RWPE2 (cell line): ENCODE measurements around the gene CEP85L.

ENCODE experiments used
- ATAC-seq: fragments of 200-7000 bp; cut with Tn5 transposase; 3 replicates; pipeline ENCODE4 v1.9.1; 2021; ENCODE audit warnings: low read depth
- DNase-seq: peaks from one replicate; pipeline ENCODE4 v3.0.0-alpha.2; 2020; ENCODE audit warnings: low spot score
- H3K27ac ChIP-seq: fragments of 450-650 bp; 2 replicates; pipeline ENCODE4 v1.5.1; 2017; ENCODE audit warnings: mild to moderate bottlenecking; ENCODE audit not compliant: poor library complexity, severe bottlenecking
- H3K27me3 ChIP-seq: fragments of 250-450 bp; sonication (Bioruptor Pico); 2 replicates; pipeline ENCODE4 v1.5.1; 2021; ENCODE audit warnings: mild to moderate bottlenecking, moderate library complexity; ENCODE audit not compliant: insufficient read depth, poor library complexity, severe bottlenecking
- H3K36me3 ChIP-seq: fragments of 250-450 bp; sonication (Bioruptor Pico); 2 replicates; pipeline ENCODE4 v1.5.1; 2020; ENCODE audit warnings: low read depth, mild to moderate bottlenecking, moderate library complexity
- H3K4me1 ChIP-seq: fragments of 250-450 bp; sonication (Bioruptor Pico); 2 replicates; pipeline ENCODE4 v1.5.1; 2021; ENCODE audit warnings: mild to moderate bottlenecking, moderate library complexity; ENCODE audit not compliant: insufficient read depth, poor library complexity, severe bottlenecking
- H3K4me3 ChIP-seq: fragments of 250-450 bp; sonication (Bioruptor Pico); 2 replicates; pipeline ENCODE4 v1.5.1; 2021; ENCODE audit warnings: mild to moderate bottlenecking, moderate library complexity; ENCODE audit not compliant: severe bottlenecking
- H3K9me3 ChIP-seq: fragments of 250-450 bp; sonication (Bioruptor Pico); 2 replicates; pipeline ENCODE4 v1.5.1; 2021; ENCODE audit warnings: mild to moderate bottlenecking, moderate library complexity; ENCODE audit not compliant: severe bottlenecking
- TF ChIP-seq, protein P1 (sequence below): fragments of 450-650 bp; IDR thresholded peaks from one replicate; pipeline ENCODE4 v1.5.1; 2017; ENCODE audit warnings: mild to moderate bottlenecking, moderate library complexity; ENCODE audit not compliant: poor library complexity, severe bottlenecking

Gene CEP85L

DNA sequence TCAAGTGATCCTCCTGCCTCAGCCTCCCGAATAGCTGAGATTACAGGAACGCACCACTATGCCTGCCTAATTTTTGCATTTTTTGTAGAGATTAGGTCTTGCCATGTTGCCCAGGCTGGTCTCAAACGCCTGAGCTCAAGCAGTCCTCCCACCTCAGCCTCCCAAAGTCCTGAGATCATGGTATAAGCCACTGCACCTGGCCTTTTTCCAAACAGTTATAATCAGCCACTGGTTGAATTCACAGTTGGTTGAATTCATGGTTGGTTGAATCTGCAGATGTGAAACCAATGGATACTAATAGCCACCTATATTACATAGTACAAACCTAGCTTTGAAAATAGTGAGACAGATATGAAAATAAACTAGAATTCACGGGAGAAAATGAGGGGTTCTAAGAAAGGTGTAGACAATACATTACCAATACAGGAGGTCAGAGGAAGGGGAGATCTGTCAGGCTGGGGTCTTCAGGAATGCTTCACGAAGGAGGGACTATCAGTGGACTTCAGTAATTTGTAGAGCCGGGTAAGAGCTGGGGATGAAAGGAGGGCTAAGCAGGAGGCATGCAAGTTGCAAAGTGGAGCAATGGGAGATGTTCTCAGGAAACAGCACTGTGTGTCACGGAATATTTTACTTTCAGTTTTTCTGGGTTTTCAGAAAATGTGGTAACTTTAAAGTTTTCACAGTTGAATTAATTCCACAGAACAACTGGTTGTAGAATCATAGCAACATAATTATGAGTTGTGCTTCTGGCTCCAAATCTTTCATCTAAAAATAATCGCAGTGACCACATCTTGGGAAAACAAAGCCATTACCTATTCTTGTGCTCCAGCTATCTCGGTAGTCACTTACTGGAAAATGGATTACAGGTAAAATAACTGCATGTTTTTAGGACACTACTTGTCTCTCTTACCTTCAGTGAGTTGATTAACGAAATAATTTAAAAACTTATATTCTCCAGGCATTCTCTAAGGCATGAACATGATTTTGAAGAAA is 12.9 kb upstream of the CEP85L start:
- H3K36me3 ChIP-seq = no peaks in the 10 kb centered on the region
- no peak overlapping the region for H3K4me3 ChIP-seq
- DNase-seq (no peak), ATAC-seq (no peak)
- H3K27ac ChIP-seq = no peak overlapping the region
- H3K9me3 ChIP-seq = no peaks in the 10 kb centered on the region
- TF ChIP-seq, protein P1, sequence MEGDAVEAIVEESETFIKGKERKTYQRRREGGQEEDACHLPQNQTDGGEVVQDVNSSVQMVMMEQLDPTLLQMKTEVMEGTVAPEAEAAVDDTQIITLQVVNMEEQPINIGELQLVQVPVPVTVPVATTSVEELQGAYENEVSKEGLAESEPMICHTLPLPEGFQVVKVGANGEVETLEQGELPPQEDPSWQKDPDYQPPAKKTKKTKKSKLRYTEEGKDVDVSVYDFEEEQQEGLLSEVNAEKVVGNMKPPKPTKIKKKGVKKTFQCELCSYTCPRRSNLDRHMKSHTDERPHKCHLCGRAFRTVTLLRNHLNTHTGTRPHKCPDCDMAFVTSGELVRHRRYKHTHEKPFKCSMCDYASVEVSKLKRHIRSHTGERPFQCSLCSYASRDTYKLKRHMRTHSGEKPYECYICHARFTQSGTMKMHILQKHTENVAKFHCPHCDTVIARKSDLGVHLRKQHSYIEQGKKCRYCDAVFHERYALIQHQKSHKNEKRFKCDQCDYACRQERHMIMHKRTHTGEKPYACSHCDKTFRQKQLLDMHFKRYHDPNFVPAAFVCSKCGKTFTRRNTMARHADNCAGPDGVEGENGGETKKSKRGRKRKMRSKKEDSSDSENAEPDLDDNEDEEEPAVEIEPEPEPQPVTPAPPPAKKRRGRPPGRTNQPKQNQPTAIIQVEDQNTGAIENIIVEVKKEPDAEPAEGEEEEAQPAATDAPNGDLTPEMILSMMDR = no peak
- H3K4me1 ChIP-seq = no peaks in the 10 kb centered on the region
- no peaks in the 10 kb centered on the region for H3K27me3 ChIP-seq

GRCh38 chr6:118661831-118662230 is 10.4 kb upstream of the CEP85L start:
- ATAC-seq = no peak
- H3K27me3 ChIP-seq = no peaks in the 10 kb centered on the region
- H3K9me3 ChIP-seq = no peaks in the 10 kb centered on the region
- no peaks in the 10 kb centered on the region for H3K4me1 ChIP-seq
- DNase-seq = no peak
- H3K4me3 ChIP-seq = no peak overlapping the region
- no peaks in the 10 kb centered on the region for H3K36me3 ChIP-seq
- no peak overlapping the region for H3K27ac ChIP-seq
- TF ChIP-seq, protein P1 = no peak

GRCh38 chr6:118660218-118660569 is 8.8 kb upstream of the CEP85L start:
- no peak for ATAC-seq
- Histone ChIP-seq H3K4me1 (no peaks in the 10 kb centered on the region), H3K9me3 (no peaks in the 10 kb centered on the region), H3K4me3 (no peak overlapping the region), H3K36me3 (no peaks in the 10 kb centered on the region), H3K27me3 (no peaks in the 10 kb centered on the region), H3K27ac (no peak overlapping the region)
- DNase-seq = no peak
- TF ChIP-seq, protein P1 = no peak

GRCh38 chr6:118659513-118660217 is 8.3 kb upstream of the CEP85L start:
- H3K27ac ChIP-seq = no peak overlapping the region
- DNase-seq = no peak

More at GRCh38 chr6:118659513-118660217, 8.3 kb upstream of the CEP85L start:
- no peaks in the 10 kb centered on the region for H3K4me1 ChIP-seq
- ATAC-seq = no peak
- H3K4me3 ChIP-seq = no peak overlapping the region
- H3K36me3 ChIP-seq = no peaks in the 10 kb centered on the region
- H3K27me3 ChIP-seq = no peaks in the 10 kb centered on the region
- H3K9me3 ChIP-seq = no peaks in the 10 kb centered on the region
- TF ChIP-seq, protein P1 = no peak
